Measurements from ENCODE around the gene GTF2H4. TPM values are rescaled to one million over a fixed set of nuclear protein-coding genes. Genes with fewer than 3 reads are reported as not detected.
A peak's percentile ranks its signal among the peaks of the same experiment; 100 is the strongest.

GTF2H4 gene
- total RNA-seq, 2 experiments from 2014 or later = 30.5 to 48.7 TPM

DNA sequence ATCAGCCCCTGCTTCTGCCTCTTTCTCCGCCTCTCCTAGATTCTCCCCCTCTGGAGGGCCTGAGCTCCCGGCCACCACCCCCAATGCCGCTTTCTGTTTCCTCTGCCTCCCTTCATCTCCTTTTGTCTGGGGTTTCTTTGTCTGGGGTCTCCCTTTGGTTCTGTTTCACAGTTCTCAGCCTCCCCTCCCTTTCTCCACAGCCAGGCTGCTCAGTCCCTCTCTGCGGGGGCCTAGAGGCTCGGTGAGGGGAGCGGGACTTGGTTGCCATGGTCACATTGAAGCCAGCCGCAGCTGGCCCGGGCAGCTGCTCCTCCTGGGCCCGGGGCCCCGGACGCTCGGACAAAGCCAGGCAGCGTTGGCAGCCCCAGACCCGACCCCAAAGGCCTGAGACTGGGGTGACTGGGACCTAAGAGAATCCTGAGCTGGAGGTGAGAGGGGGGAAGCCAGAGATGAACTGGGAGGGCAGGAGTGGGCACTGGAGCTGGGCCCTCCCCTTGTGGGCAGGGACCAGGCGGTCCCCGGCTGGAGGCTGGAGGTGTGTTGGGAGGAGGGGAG, 27.2 kb upstream of the GTF2H4 start:
- Histone ChIP-seq H4K20me1 (ENCODE audit: insufficient read depth, low read length) (no peaks in the 10 kb centered on the region), H2AFZ (ENCODE audit: low read length) (no peak overlapping the region), H3K27ac (ENCODE audit: low read depth, low read length, poor library complexity, severe bottlenecking) (no peak overlapping the region), H3K9me2 (ENCODE audit: insufficient read depth, low read length) (no peaks in the 10 kb centered on the region), H3K79me2 (ENCODE audit: insufficient read depth, low read depth, low read length) (no peaks in the 10 kb centered on the region), H3K4me2 (ENCODE audit: low read length) (no peak overlapping the region), H3K4me1 (ENCODE audit: insufficient read depth, low read length, poor library complexity, severe bottlenecking) (peaks cover 48% of the 10 kb centered on the region), H3K4me3 (ENCODE audit: low read depth, low read length, poor library complexity, severe bottlenecking) (no peak overlapping the region), H3K36me3 (ENCODE audit: insufficient read depth, low read length) (no peaks in the 10 kb centered on the region), H3K9me3 (ENCODE audit: low read length) (no peaks in the 10 kb centered on the region)
- CTCF ChIA-PET (ENCODE audit: unreplicated experiment) = no interaction called here
- POLR2A ChIA-PET = no interaction called here
- BruUV-seq (replicated peaks) = no TSS peak
- intact Hi-C loops (cut with micrococcal nuclease; ENCODE audit: unreplicated experiment) = loop anchor here (10.0 kb wide), 1 partner anchor 206 kb away; the partner anchor contains the start of gene DHX16
- DNase-seq (ENCODE audit: low spot score) = no peak
- no peak for TF ChIP-seq EZH2phosphoT487 (IDR thresholded peaks at IDR 0.05; ENCODE audit: borderline replicate concordance, low read depth, low read length)
- TF ChIP-seq, protein P1, sequence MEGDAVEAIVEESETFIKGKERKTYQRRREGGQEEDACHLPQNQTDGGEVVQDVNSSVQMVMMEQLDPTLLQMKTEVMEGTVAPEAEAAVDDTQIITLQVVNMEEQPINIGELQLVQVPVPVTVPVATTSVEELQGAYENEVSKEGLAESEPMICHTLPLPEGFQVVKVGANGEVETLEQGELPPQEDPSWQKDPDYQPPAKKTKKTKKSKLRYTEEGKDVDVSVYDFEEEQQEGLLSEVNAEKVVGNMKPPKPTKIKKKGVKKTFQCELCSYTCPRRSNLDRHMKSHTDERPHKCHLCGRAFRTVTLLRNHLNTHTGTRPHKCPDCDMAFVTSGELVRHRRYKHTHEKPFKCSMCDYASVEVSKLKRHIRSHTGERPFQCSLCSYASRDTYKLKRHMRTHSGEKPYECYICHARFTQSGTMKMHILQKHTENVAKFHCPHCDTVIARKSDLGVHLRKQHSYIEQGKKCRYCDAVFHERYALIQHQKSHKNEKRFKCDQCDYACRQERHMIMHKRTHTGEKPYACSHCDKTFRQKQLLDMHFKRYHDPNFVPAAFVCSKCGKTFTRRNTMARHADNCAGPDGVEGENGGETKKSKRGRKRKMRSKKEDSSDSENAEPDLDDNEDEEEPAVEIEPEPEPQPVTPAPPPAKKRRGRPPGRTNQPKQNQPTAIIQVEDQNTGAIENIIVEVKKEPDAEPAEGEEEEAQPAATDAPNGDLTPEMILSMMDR (conservative IDR thresholded peaks at IDR 0.05; ENCODE audit: low read length) = no peak

DNA sequence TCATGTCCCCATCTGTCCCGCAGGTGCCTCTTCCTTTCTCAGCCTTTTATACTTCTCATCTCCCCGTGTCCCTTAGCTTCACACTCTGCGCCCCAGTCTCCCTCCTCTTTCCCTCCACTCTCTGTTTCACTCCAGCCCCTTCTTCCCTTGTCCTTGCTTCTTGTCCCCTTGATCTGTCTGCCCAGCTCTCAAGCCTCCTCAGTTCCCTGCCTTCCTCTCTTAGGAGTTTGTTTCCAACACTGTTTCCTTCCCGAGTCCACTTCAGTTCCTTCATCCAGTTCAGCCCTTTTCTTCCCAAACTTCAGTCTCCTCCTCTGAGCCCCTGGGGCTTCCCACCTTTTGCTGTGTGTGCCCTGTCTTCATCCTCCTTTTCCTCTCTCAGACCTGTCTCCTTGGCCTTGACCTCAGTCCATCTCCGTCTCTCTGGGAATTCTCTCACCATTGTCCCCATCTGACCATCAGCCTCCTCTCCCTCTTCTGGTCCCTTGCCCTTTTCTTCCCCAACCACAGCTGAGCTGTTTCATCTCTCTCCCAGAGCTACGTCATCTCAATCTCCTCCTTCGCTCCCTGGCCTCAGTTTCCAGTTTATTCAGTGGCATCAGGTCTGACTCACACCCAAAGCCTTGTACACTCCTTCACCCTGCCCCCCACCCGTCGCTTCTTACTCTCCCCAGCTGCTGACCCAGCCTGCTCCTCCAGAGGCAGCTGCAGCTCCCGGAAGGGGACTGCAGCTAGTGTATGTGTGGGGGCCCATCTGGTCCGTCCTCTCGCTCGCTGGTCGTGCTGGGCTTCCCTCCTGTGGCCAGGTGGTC, 26.4 kb upstream of the GTF2H4 start:
- no TSS peak for BruUV-seq (replicated peaks)
- no peaks in the 10 kb centered on the region for H3K9me2 ChIP-seq (ENCODE audit: insufficient read depth, low read length)
- no peaks in the 10 kb centered on the region for H3K9me3 ChIP-seq (ENCODE audit: low read length)
- peak overlapping the region; percentile 75 for H3K4me2 ChIP-seq (ENCODE audit: low read length)
- ChIA-PET POLR2A (interaction anchor here (0.6 to 2.2 kb wide), 7 partner anchors 26 to 54 kb away, joined by 3 to 15 read pairs (median 4); partner anchors contain the start of genes GTF2H4 and VARS2), CTCF (ENCODE audit: unreplicated experiment) (interaction anchor here (0.6 to 1.6 kb wide), 2 partner anchors 54 to 206 kb away, joined by 3 to 5 read pairs; no protein-coding TSS in a partner anchor)
- peak overlapping the region; percentile 27; the same call in 1 of the 2 replicates for H2AFZ ChIP-seq (ENCODE audit: low read length)
- no peaks in the 10 kb centered on the region for H3K79me2 ChIP-seq (ENCODE audit: insufficient read depth, low read depth, low read length)
- peaks cover 50% of the 10 kb centered on the region for H3K4me1 ChIP-seq (ENCODE audit: insufficient read depth, low read length, poor library complexity, severe bottlenecking)
- H3K4me3 ChIP-seq (ENCODE audit: low read depth, low read length, poor library complexity, severe bottlenecking) = no peak overlapping the region
- peak; percentile 48 for DNase-seq (ENCODE audit: low spot score)
- intact Hi-C loops (cut with micrococcal nuclease; ENCODE audit: unreplicated experiment) = loop anchor here (10.0 kb wide), 1 partner anchor 207 kb away; the partner anchor contains the start of gene DHX16
- no peaks in the 10 kb centered on the region for H4K20me1 ChIP-seq (ENCODE audit: insufficient read depth, low read length)
- peak overlapping the region; percentile 85 for H3K27ac ChIP-seq (ENCODE audit: low read depth, low read length, poor library complexity, severe bottlenecking)
- no peaks in the 10 kb centered on the region for H3K36me3 ChIP-seq (ENCODE audit: insufficient read depth, low read length)
- no peak for TF ChIP-seq EZH2phosphoT487 (IDR thresholded peaks at IDR 0.05; ENCODE audit: borderline replicate concordance, low read depth, low read length)
- TF ChIP-seq, protein P1 (conservative IDR thresholded peaks at IDR 0.05; ENCODE audit: low read length) = no peak
